ENCODE results near the gene CEP112. TPM values are rescaled to one million over a fixed set of nuclear protein-coding genes. Genes with fewer than 3 reads are reported as not detected.
"Not testable (repeated sequence)": the region's sequence is repeated elsewhere in the genome, so short reads cannot be mapped to it uniquely, and the experiment has no call there.

CEP112 gene
- total and polyA plus RNA-seq, 4 donors, result 1.1 to 4.9 (median 1.4) TPM

- Histone ChIP-seq H3K4me3 (ENCODE audit: low read depth in 1 of 3, low read length in 3 of 3) (no peak overlapping the region), H3K27ac (ENCODE audit: low read depth in 1 of 2, low read length in 2 of 2) (no peak overlapping the region), H3K9me3 (ENCODE audit: control insufficient read depth in 4 of 4, low read length in 3 of 4) (peaks cover 0 to 5% (median under 1%) of the 10 kb centered on the region in 4 donors), H3K27me3 (ENCODE audit: control insufficient read depth in 4 of 4, insufficient read depth in 4 of 4, low read length in 3 of 4) (no peaks in the 10 kb centered on the region), H3K4me1 (ENCODE audit: control insufficient read depth in 4 of 4, insufficient read depth in 4 of 4, low read length in 3 of 4) (no peaks in the 10 kb centered on the region), H3K9ac (ENCODE audit: low read depth in 1 of 2, low read length in 2 of 2) (no peak overlapping the region), H3K36me3 (ENCODE audit: control insufficient read depth in 4 of 4, insufficient read depth in 3 of 4, low read depth in 1 of 4, low read length in 3 of 4) (no peaks in the 10 kb centered on the region)
- no peak for DNase-seq (ENCODE audit: low spot score)
- TF ChIP-seq GABPA (IDR thresholded peaks at IDR 0.05 in 1 of 2, conservative IDR thresholded peaks at IDR 0.05 in 1 of 2) (no peak), HNF4A (conservative IDR thresholded peaks at IDR 0.05) (no peak), NR2F2 (IDR thresholded peaks at IDR 0.05) (no peak), ZBTB33 (IDR thresholded peaks at IDR 0.05) (no peak), HNF4G (IDR thresholded peaks at IDR 0.05) (no peak), FOXA1 (IDR thresholded peaks at IDR 0.05) (no peak), JUND (IDR thresholded peaks at IDR 0.05) (no peak), SP1 (IDR thresholded peaks at IDR 0.05) (no peak), RAD21 (IDR thresholded peaks at IDR 0.05) (no peak), FOXA2 (IDR thresholded peaks at IDR 0.05) (no peak)
- 85% methylated on average over 1 of the region's 1 CpG for WGBS
Observed at GRCh38 chr17:65841089-65841488, 350.8 kb downstream of the CEP112 start.

DNA sequence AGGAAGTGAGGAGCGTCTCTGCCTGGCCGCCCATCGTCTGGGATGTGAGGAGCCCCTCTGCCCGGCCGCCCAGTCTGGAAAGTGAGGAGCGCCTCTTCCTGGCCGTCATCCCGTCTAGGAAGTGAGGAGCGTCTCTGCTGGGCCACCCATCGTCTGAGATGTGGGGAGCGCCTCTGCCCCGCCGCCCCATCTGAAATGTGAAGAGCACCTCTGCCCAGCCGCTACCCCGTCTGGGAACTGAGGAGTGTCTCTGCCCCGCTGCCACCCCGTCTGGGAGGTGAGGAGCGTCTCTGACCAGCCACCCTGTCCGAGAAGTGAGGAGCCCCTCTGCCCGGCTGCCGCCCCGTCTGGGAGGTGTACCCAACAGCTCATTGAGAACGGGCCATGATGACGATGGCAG is 354.7 kb downstream of the CEP112 start:
- not testable (repeated sequence) for DNase-seq (ENCODE audit: low spot score); H3K27ac ChIP-seq (ENCODE audit: low read depth in 1 of 2, low read length in 2 of 2); H3K27me3 ChIP-seq (ENCODE audit: control insufficient read depth in 4 of 4, insufficient read depth in 4 of 4, low read length in 3 of 4); H3K4me1 ChIP-seq (ENCODE audit: control insufficient read depth in 4 of 4, insufficient read depth in 4 of 4, low read length in 3 of 4); H3K36me3 ChIP-seq (ENCODE audit: control insufficient read depth in 4 of 4, insufficient read depth in 3 of 4, low read depth in 1 of 4, low read length in 3 of 4); H3K4me3 ChIP-seq (ENCODE audit: low read depth in 1 of 3, low read length in 3 of 3); H3K9ac ChIP-seq (ENCODE audit: low read depth in 1 of 2, low read length in 2 of 2)
- peaks cover 2 to 21% (median 3%) of the 10 kb centered on the region in 4 donors for H3K9me3 ChIP-seq (ENCODE audit: control insufficient read depth in 4 of 4, low read length in 3 of 4)
- WGBS, result 96% methylated on average over 22 of the region's 24 CpGs

DNA sequence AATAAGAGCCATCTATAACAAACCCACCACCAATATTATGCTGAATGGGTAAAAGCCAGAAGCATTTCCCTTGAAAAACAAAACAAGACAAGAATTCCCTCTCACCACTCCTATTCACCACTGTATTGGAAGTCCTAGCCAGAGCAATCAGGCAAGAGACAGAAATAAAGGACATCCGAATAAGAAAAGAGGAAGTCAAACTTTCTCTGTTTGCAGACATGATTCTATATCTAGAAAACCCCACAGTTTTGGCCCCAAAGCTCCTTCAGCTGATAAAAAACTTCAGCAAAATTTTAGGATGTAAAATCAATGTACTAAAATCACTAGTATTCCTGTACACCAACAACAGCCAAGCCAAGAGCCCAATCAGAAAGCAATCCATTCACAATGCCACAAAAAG is 358.7 kb downstream of the CEP112 start:
- Histone ChIP-seq H3K36me3 (ENCODE audit: control insufficient read depth in 4 of 4, insufficient read depth in 3 of 4, low read depth in 1 of 4, low read length in 3 of 4) (peaks cover 0 to 2% (median 0%) of the 10 kb centered on the region in 4 donors), H3K27me3 (ENCODE audit: control insufficient read depth in 4 of 4, insufficient read depth in 4 of 4, low read length in 3 of 4) (no peaks in the 10 kb centered on the region), H3K9ac (ENCODE audit: low read depth in 1 of 2, low read length in 2 of 2) (no peak overlapping the region), H3K27ac (ENCODE audit: low read depth in 1 of 2, low read length in 2 of 2) (no peak overlapping the region), H3K4me1 (ENCODE audit: control insufficient read depth in 4 of 4, insufficient read depth in 4 of 4, low read length in 3 of 4) (no peaks in the 10 kb centered on the region), H3K4me3 (ENCODE audit: low read depth in 1 of 3, low read length in 3 of 3) (no peak overlapping the region), H3K9me3 (ENCODE audit: control insufficient read depth in 4 of 4, low read length in 3 of 4) (peaks cover 0 to 20% (median 3%) of the 10 kb centered on the region in 4 donors)
- TF ChIP-seq FOXA1 (IDR thresholded peaks at IDR 0.05) (no peak), GABPA (IDR thresholded peaks at IDR 0.05 in 1 of 2, conservative IDR thresholded peaks at IDR 0.05 in 1 of 2) (no peak), NR2F2 (IDR thresholded peaks at IDR 0.05) (no peak), JUND (IDR thresholded peaks at IDR 0.05) (no peak), EGR1 (IDR thresholded peaks at IDR 0.05; ENCODE audit: low read depth in 2 of 2) (no peak), FOXA2 (IDR thresholded peaks at IDR 0.05) (no peak), ZBTB33 (IDR thresholded peaks at IDR 0.05) (no peak), RXRA (IDR thresholded peaks at IDR 0.05) (no peak), SP1 (IDR thresholded peaks at IDR 0.05) (no peak), HNF4A (conservative IDR thresholded peaks at IDR 0.05) (no peak), HNF4G (IDR thresholded peaks at IDR 0.05) (no peak), TAF1 (conservative IDR thresholded peaks at IDR 0.05) (no peak), YY1 (IDR thresholded peaks at IDR 0.05) (no peak)
- TF ChIP-seq, protein P1, sequence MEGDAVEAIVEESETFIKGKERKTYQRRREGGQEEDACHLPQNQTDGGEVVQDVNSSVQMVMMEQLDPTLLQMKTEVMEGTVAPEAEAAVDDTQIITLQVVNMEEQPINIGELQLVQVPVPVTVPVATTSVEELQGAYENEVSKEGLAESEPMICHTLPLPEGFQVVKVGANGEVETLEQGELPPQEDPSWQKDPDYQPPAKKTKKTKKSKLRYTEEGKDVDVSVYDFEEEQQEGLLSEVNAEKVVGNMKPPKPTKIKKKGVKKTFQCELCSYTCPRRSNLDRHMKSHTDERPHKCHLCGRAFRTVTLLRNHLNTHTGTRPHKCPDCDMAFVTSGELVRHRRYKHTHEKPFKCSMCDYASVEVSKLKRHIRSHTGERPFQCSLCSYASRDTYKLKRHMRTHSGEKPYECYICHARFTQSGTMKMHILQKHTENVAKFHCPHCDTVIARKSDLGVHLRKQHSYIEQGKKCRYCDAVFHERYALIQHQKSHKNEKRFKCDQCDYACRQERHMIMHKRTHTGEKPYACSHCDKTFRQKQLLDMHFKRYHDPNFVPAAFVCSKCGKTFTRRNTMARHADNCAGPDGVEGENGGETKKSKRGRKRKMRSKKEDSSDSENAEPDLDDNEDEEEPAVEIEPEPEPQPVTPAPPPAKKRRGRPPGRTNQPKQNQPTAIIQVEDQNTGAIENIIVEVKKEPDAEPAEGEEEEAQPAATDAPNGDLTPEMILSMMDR (IDR thresholded peaks at IDR 0.05; ENCODE audit: low read depth, low read length, missing input control), result no peak
- TF ChIP-seq, protein P2, sequence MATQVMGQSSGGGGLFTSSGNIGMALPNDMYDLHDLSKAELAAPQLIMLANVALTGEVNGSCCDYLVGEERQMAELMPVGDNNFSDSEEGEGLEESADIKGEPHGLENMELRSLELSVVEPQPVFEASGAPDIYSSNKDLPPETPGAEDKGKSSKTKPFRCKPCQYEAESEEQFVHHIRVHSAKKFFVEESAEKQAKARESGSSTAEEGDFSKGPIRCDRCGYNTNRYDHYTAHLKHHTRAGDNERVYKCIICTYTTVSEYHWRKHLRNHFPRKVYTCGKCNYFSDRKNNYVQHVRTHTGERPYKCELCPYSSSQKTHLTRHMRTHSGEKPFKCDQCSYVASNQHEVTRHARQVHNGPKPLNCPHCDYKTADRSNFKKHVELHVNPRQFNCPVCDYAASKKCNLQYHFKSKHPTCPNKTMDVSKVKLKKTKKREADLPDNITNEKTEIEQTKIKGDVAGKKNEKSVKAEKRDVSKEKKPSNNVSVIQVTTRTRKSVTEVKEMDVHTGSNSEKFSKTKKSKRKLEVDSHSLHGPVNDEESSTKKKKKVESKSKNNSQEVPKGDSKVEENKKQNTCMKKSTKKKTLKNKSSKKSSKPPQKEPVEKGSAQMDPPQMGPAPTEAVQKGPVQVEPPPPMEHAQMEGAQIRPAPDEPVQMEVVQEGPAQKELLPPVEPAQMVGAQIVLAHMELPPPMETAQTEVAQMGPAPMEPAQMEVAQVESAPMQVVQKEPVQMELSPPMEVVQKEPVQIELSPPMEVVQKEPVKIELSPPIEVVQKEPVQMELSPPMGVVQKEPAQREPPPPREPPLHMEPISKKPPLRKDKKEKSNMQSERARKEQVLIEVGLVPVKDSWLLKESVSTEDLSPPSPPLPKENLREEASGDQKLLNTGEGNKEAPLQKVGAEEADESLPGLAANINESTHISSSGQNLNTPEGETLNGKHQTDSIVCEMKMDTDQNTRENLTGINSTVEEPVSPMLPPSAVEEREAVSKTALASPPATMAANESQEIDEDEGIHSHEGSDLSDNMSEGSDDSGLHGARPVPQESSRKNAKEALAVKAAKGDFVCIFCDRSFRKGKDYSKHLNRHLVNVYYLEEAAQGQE (IDR thresholded peaks at IDR 0.05), result no peak
- TF ChIP-seq, protein P3, sequence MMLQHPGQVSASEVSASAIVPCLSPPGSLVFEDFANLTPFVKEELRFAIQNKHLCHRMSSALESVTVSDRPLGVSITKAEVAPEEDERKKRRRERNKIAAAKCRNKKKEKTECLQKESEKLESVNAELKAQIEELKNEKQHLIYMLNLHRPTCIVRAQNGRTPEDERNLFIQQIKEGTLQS (IDR thresholded peaks at IDR 0.05), result no peak
- TF ChIP-seq, protein P4, sequence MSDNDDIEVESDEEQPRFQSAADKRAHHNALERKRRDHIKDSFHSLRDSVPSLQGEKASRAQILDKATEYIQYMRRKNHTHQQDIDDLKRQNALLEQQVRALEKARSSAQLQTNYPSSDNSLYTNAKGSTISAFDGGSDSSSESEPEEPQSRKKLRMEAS (IDR thresholded peaks at IDR 0.05), result no peak
- DNase-seq (ENCODE audit: low spot score), result no peak
- WGBS, result 89% methylated on average over 1 of the region's 1 CpG

Measured in liver (tissue), 9 donors.